Measurements from ENCODE around the gene LSM5. TPM values are rescaled to one million over a fixed set of nuclear protein-coding genes. Genes with fewer than 3 reads are reported as not detected.

LSM5 gene
- polyA plus RNA-seq, 1 experiment: 6.7 TPM

- POLR2A ChIA-PET: no interaction called here
- CTCF ChIA-PET: no interaction called here
- no peak for DNase-seq (ENCODE audit: low read depth)
- Histone ChIP-seq H3K36me3 (ENCODE audit: control insufficient read depth, insufficient read depth, low read length) (no peaks in the 10 kb centered on the region), H3K4me3 (ENCODE audit: low read depth, low read length) (no peak overlapping the region), H3K27me3 (ENCODE audit: control insufficient read depth, insufficient read depth, low read length) (no peaks in the 10 kb centered on the region)
- no peak for TF ChIP-seq CTCF (IDR thresholded peaks at IDR 0.05; ENCODE audit: insufficient read depth, low read depth, low read length)
Measured at GRCh38 chr7:32461484-32461883, 28.7 kb downstream of the LSM5 start.

GRCh38 chr7:32459788-32460187 is 30.4 kb downstream of the LSM5 start:
- H3K36me3 ChIP-seq (ENCODE audit: control insufficient read depth, insufficient read depth, low read length): no peaks in the 10 kb centered on the region
- no peak for DNase-seq (ENCODE audit: low read depth)
- H3K27me3 ChIP-seq (ENCODE audit: control insufficient read depth, insufficient read depth, low read length): no peaks in the 10 kb centered on the region
- no peak for TF ChIP-seq CTCF (IDR thresholded peaks at IDR 0.05; ENCODE audit: insufficient read depth, low read depth, low read length)
- CTCF ChIA-PET: interaction anchor here (0.8 to 1.4 kb wide), 2 partner anchors 12 to 77 kb away, joined by 3 to 4 read pairs; no protein-coding TSS in a partner anchor
- POLR2A ChIA-PET: no interaction called here
- no peak overlapping the region for H3K4me3 ChIP-seq (ENCODE audit: low read depth, low read length)

- no peaks in the 10 kb centered on the region for H3K36me3 ChIP-seq (ENCODE audit: control insufficient read depth, insufficient read depth, low read length)
- no peak for TF ChIP-seq CTCF (IDR thresholded peaks at IDR 0.05; ENCODE audit: insufficient read depth, low read depth, low read length)
- no peaks in the 10 kb centered on the region for H3K27me3 ChIP-seq (ENCODE audit: control insufficient read depth, insufficient read depth, low read length)
- ChIA-PET POLR2A (no interaction called here), CTCF (no interaction called here)
- H3K4me3 ChIP-seq (ENCODE audit: low read depth, low read length): no peak overlapping the region
- no peak for DNase-seq (ENCODE audit: low read depth)
Measured at GRCh38 chr7:32458025-32458424, 32.2 kb downstream of the LSM5 start.

GRCh38 chr7:32453341-32454011 is 36.7 kb downstream of the LSM5 start:
- DNase-seq (ENCODE audit: low read depth): no peak
- Histone ChIP-seq H3K27me3 (ENCODE audit: control insufficient read depth, insufficient read depth, low read length) (no peaks in the 10 kb centered on the region), H3K36me3 (ENCODE audit: control insufficient read depth, insufficient read depth, low read length) (no peaks in the 10 kb centered on the region), H3K4me3 (ENCODE audit: low read depth, low read length) (no peak overlapping the region)
- ChIA-PET POLR2A (no interaction called here), CTCF (no interaction called here)
- no peak for TF ChIP-seq CTCF (IDR thresholded peaks at IDR 0.05; ENCODE audit: insufficient read depth, low read depth, low read length)

- H3K36me3 ChIP-seq (ENCODE audit: control insufficient read depth, insufficient read depth, low read length): no peaks in the 10 kb centered on the region
- no peak for TF ChIP-seq CTCF (IDR thresholded peaks at IDR 0.05; ENCODE audit: insufficient read depth, low read depth, low read length)
- ChIA-PET POLR2A (no interaction called here), CTCF (no interaction called here)
- no peak overlapping the region for H3K4me3 ChIP-seq (ENCODE audit: low read depth, low read length)
- H3K27me3 ChIP-seq (ENCODE audit: control insufficient read depth, insufficient read depth, low read length): no peaks in the 10 kb centered on the region
- no peak for DNase-seq (ENCODE audit: low read depth)
Measured at GRCh38 chr7:32447218-32447617, 43.0 kb downstream of the LSM5 start.

All from BJ (cell line).